Iris pigment epithelial cell (primary cell): ENCODE measurements around the gene ANO1.

ENCODE experiments used
- DNase-seq: peaks from one replicate; pipeline ENCODE4 v3.0.0-alpha.2; 2011; ENCODE audit warnings: low read depth

Gene ANO1

GRCh38 chr11:70138403-70138802 lies 60.3 kb downstream of the ANO1 start:
- DNase-seq = no peak

GRCh38 chr11:70139785-70140410 lies 61.8 kb downstream of the ANO1 start:
- DNase-seq = no peak

GRCh38 chr11:70140711-70141485 lies 62.8 kb downstream of the ANO1 start:
- no peak for DNase-seq

- no peak for DNase-seq
These were observed 63.5 kb downstream of the ANO1 start for GRCh38 chr11:70141486-70142220.

- no peak for DNase-seq
These were observed 64.2 kb downstream of the ANO1 start for GRCh38 chr11:70142221-70142875.

- DNase-seq = no peak
These were observed 66.1 kb downstream of the ANO1 start for GRCh38 chr11:70144262-70144661.

GRCh38 chr11:70145071-70145470 lies 67.0 kb downstream of the ANO1 start:
- no peak for DNase-seq

- DNase-seq = no peak
These were observed 67.7 kb downstream of the ANO1 start for GRCh38 chr11:70145841-70146240.

- DNase-seq = no peak
These were observed 68.2 kb downstream of the ANO1 start for GRCh38 chr11:70146299-70146698.

- no peak for DNase-seq
These were observed 68.9 kb downstream of the ANO1 start for GRCh38 chr11:70146895-70147520.

- DNase-seq = no peak
These were observed 69.6 kb downstream of the ANO1 start for GRCh38 chr11:70147668-70148067.

- DNase-seq = no peak
These were observed 73.6 kb downstream of the ANO1 start for GRCh38 chr11:70151671-70152070.

GRCh38 chr11:70153133-70153727 lies 75.1 kb downstream of the ANO1 start:
- DNase-seq = no peak

- DNase-seq = no peak
These were observed 77.3 kb downstream of the ANO1 start for GRCh38 chr11:70155386-70155785.

GRCh38 chr11:70156291-70157037 lies 78.3 kb downstream of the ANO1 start:
- DNase-seq = no peak

GRCh38 chr11:70158201-70158600 lies 80.1 kb downstream of the ANO1 start:
- DNase-seq = peak; percentile 30

- no peak for DNase-seq
These were observed 80.8 kb downstream of the ANO1 start for GRCh38 chr11:70158757-70159389.

GRCh38 chr11:70159627-70160570 lies 81.8 kb downstream of the ANO1 start:
- DNase-seq = peak; percentile 5

GRCh38 chr11:70161043-70161625 lies 83.0 kb downstream of the ANO1 start:
- DNase-seq = no peak
